Tibial nerve (tissue), 4 donors: ENCODE data around the gene FOXP4. TPM values are rescaled to one million over a fixed set of nuclear protein-coding genes. Genes with fewer than 3 reads are reported as not detected.
A peak's percentile ranks its signal among the peaks of the same experiment; 100 is the strongest.

Experiments
- DNase-seq, 2 donors: peaks; one replicate each; pipeline ENCODE4 v3.0.0-alpha.2; 2019; ENCODE audit warnings: low spot score in 2 of 2
- H3K27ac ChIP-seq, 4 donors: fragments of 200-600 bp; sonication (generic) in 3 of 4; one replicate each; pipeline ENCODE4 v1.5.1; 2017 to 2019; ENCODE audit warnings: mild to moderate bottlenecking in 1 of 4
- H3K27me3 ChIP-seq, 2 donors: fragments of 200-600 bp; sonication (generic) in 1 of 2; one replicate each; pipeline versions ENCODE4 v1.5.1 to v1.6.0; 2017 to 2019
- H3K36me3 ChIP-seq, 3 donors: fragments of 200-600 bp; sonication (generic); one replicate each; pipeline ENCODE4 v1.5.1; 2018 to 2019
- H3K4me1 ChIP-seq, 4 donors: fragments of 200-600 bp; sonication (generic) in 3 of 4; one replicate each; pipeline ENCODE4 v1.5.1; 2017 to 2019
- H3K4me3 ChIP-seq, 4 donors: fragments of 200-600 bp; sonication (generic) in 3 of 4; one replicate each; pipeline ENCODE4 v1.5.1; 2017 to 2019; ENCODE audit warnings: mild to moderate bottlenecking in 1 of 4, moderate library complexity in 1 of 4
- H3K9me3 ChIP-seq, 4 donors: fragments of 200-600 bp; sonication (generic) in 3 of 4; one replicate each; pipeline ENCODE4 v1.5.1; 2017 to 2019
- EP300 ChIP-seq, 2 donors: sonication (generic); formaldehyde crosslinking; IDR thresholded peaks; one replicate each; pipeline ENCODE4 v1.6.1; 2017; ENCODE audit warnings: antibody characterized with exemption in 2 of 2, mild to moderate bottlenecking in 1 of 2
- POLR2A ChIP-seq, 2 donors: fragments of 450-650 bp; IDR thresholded peaks; one replicate each; pipeline ENCODE4 v1.6.1; 2017; ENCODE audit warnings: antibody characterized with exemption in 2 of 2, mild to moderate bottlenecking in 2 of 2, moderate library complexity in 2 of 2
- WGBS, 2 donors: methylation state at CpG; one replicate each; pipeline ENCODE4 v1.1.5; 2018; 5-methylcytosine and 5-hydroxymethylcytosine counted together
- total RNA-seq, 4 donors: library from RNA; depleted of rRNA; stranded (reverse); fragments of >200 nt; gene quantifications; one replicate each; pipeline ENCODE4 v1.1.0, GENCODE V29; 2016
- TF ChIP-seq, protein P1 (sequence below), 5 experiments: fragments of 200-600 bp in 3 of 5; fragments of 450-650 bp in 2 of 5; sonication (generic) in 3 of 5; IDR thresholded peaks; one replicate each; pipeline ENCODE4 v1.5.1; 2016 to 2019; ENCODE audit warnings: antibody characterized with exemption in 5 of 5, mild to moderate bottlenecking in 3 of 5, moderate library complexity in 2 of 5

FOXP4 gene
- total RNA-seq, 4 donors from 2014 or later = 11.1 to 16.2 (median 14.7) TPM

- 21 to 26% methylated on average over 34 to 42 of the region's 54 CpGs for WGBS, 2 donors
- Histone ChIP-seq H3K27ac (no peak overlapping the region), H3K9me3 (no peaks in the 10 kb centered on the region), H3K36me3 (no peaks in the 10 kb centered on the region), H3K4me1 (peaks cover 0 to 49% (median 21%) of the 10 kb centered on the region in 4 donors), H3K27me3 (peaks cover 0 to 44% of the 10 kb centered on the region in 2 donors), H3K4me3 (peak overlapping the region; percentile 30 to 61 (median 48))
- no peak for DNase-seq
- TF ChIP-seq POLR2A (IDR thresholded peaks at IDR 0.05) = no peak
- TF ChIP-seq, protein P1, sequence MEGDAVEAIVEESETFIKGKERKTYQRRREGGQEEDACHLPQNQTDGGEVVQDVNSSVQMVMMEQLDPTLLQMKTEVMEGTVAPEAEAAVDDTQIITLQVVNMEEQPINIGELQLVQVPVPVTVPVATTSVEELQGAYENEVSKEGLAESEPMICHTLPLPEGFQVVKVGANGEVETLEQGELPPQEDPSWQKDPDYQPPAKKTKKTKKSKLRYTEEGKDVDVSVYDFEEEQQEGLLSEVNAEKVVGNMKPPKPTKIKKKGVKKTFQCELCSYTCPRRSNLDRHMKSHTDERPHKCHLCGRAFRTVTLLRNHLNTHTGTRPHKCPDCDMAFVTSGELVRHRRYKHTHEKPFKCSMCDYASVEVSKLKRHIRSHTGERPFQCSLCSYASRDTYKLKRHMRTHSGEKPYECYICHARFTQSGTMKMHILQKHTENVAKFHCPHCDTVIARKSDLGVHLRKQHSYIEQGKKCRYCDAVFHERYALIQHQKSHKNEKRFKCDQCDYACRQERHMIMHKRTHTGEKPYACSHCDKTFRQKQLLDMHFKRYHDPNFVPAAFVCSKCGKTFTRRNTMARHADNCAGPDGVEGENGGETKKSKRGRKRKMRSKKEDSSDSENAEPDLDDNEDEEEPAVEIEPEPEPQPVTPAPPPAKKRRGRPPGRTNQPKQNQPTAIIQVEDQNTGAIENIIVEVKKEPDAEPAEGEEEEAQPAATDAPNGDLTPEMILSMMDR (IDR thresholded peaks at IDR 0.05) = no peak
- no peak for TF ChIP-seq EP300 (IDR thresholded peaks at IDR 0.05)
Observed at GRCh38 chr6:41637194-41638001, 91.2 kb downstream of the FOXP4 start.

DNA sequence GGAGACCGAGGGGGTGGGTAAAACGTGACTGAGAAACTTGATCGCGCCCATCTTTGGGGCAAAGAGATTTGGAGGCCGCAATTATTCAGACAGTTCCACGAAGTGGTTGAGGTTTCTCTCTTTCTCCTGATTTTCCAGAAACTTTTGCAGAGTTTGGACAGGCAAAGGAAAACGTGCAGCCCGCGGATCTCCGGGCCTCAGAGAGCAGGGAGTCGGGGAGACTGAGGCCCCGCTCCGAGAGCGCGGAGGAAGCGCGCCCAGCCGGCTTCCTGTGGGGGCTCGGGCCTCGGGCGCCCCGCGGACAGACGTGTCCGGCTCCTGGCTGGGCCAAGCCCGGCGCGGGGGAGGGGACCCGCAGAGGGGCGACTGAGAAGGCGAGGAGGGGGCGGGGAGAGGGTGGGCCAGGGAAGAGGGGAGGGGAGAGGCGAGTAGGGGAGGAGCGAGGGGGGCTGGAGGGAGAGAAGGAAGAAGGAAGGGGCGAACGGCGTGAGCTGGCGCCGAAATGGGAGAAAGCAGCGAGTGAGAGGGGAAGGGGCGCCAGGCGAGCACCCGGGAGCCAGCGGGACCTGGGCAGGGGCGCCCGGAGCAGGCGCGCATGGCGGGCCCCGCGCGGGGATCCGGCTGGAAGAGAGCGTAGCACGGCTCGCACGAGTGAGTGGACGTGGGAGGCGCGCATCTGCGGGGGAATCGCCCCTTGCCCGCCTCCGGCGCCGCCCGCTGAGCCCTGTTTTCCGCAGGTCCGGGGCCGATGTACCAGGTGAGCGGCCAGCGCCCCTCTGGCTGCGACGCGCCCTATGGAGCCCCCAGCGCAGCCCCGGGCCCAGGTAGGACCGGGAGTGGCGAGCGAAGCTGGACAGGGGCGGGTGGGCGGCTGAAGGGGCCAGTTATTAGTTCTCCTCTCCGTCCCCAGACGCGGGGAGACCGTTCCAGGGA, 92.1 kb downstream of the FOXP4 start, which contains the start of gene MDFI:
MDFI (plus strand) TSS at position 467 of the 933 bp plus-strand sequence; CDS start at position 749, 282 bp downstream.
- 3 to 6% methylated on average over 51 to 75 of the region's 86 CpGs for WGBS, 2 donors
- TF ChIP-seq, protein P1 (IDR thresholded peaks at IDR 0.05) = no peak
- no peak for TF ChIP-seq POLR2A (IDR thresholded peaks at IDR 0.05)
- no peak for TF ChIP-seq EP300 (IDR thresholded peaks at IDR 0.05)
- H3K27ac ChIP-seq = peak within 1 kb of the TSS in 2 of 4 donors; percentile 60 to 79
- H3K27me3 ChIP-seq = peaks cover 0 to 44% of the 10 kb centered on the region in 2 donors
- peak within 1 kb of the TSS; percentile 30 to 61 (median 48) for H3K4me3 ChIP-seq
- H3K9me3 ChIP-seq = no peaks in the 10 kb centered on the region
- H3K4me1 ChIP-seq = peaks cover 0 to 49% (median 21%) of the 10 kb centered on the region in 4 donors
- no peaks in the 10 kb centered on the region for H3K36me3 ChIP-seq
- DNase-seq = no peak

DNA sequence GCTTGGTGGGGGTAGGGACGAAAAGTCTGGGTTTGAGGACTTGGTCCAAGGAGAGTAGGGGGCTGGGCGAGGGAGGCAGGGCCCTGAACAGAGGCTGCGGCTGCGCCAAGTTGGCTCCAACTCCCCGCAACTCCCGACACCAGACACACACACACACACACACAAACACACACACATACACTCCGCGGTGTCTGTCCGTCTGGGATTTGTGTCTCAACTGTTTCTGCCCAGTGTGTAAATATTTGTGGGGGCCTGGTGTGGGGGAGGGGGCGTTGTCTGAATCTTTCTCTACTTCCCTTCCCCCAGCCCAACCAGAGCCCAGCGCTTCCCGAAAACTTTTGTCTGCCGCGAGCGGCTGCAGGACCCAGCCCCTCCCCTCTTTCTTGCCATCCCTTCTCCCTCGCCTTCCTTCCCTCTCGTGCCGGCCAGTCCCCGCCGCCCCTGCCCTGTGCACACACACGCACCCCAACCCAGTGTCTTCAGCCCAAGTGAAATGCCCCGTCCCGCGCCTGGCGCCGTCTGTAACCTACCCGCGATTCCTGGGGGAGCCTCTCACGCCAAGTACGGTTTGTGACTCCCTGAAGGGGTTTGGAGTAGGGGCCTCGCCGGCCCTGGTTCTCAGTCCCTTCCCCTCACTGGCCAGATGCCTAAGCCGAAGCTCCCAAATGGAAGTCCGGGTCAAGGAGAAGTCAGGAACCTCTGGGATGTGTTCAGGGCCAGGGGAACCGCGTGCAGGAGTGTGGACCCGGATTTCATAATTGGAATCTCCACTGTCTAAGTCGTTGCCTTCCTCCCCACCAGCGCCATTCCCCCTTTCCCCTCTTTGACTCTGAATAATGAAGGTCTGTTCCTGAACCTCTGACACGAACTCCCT, 93.0 kb downstream of the FOXP4 start:
- no peaks in the 10 kb centered on the region for H3K36me3 ChIP-seq
- peak in 1 of 2 donors; percentile 29 for DNase-seq
- no peaks in the 10 kb centered on the region for H3K9me3 ChIP-seq
- TF ChIP-seq POLR2A (IDR thresholded peaks at IDR 0.05) (no peak), EP300 (IDR thresholded peaks at IDR 0.05) (no peak)
- TF ChIP-seq, protein P1 (IDR thresholded peaks at IDR 0.05) = no peak
- H3K4me3 ChIP-seq = peak overlapping the region; percentile 30 to 61 (median 48)
- peaks cover 0 to 49% (median 21%) of the 10 kb centered on the region in 4 donors for H3K4me1 ChIP-seq
- peaks cover 0 to 44% of the 10 kb centered on the region in 2 donors for H3K27me3 ChIP-seq
- peak overlapping the region in 2 of 4 donors; percentile 60 to 79 for H3K27ac ChIP-seq
- WGBS, 2 donors = 14 to 18% methylated on average over 40 of the region's 40 CpGs

DNA sequence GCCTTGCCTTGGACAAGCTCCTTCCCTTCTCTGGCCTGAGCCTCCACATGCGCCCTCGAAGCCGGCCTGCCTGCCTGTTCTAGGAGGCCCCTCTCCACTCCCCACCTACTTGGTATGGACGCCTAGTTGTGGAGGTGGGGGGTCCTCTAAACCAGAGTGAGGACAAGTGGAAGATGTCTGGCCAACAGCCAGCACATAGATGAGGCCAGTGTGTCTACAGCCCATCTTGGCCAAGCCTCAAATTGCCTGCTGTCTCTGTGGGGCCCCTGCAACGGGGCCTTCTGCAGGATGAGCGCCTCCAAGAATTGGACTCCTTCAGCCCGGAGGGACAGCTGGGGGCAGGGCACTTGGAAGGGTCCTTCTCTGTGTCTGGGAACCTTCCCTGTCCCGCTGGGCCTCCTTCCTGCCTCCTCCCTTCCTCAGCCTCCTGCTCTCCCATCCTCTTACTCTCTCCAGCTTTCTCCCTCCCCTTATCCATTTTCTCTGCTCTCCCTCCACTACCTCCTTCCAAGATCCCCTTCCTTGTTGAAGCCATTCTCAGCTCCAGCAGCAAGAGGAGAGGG, 93.7 kb downstream of the FOXP4 start:
- no peak for DNase-seq
- Histone ChIP-seq H3K4me3 (no peak overlapping the region), H3K36me3 (no peaks in the 10 kb centered on the region), H3K27ac (no peak overlapping the region), H3K27me3 (peaks cover 0 to 40% of the 10 kb centered on the region in 2 donors), H3K9me3 (no peaks in the 10 kb centered on the region), H3K4me1 (peaks cover 0 to 46% (median 21%) of the 10 kb centered on the region in 4 donors)
- TF ChIP-seq EP300 (IDR thresholded peaks at IDR 0.05) (no peak), POLR2A (IDR thresholded peaks at IDR 0.05) (no peak)
- TF ChIP-seq, protein P1 (IDR thresholded peaks at IDR 0.05) = no peak
- 44 to 54% methylated on average over 8 of the region's 8 CpGs for WGBS, 2 donors
